K562 (cell line): ENCODE results near the gene RARRES2.

Source experiments
- CBX8 ChIP-seq: fragments of 200-600 bp; sonication (generic); IDR thresholded peaks from 2 replicates; pipeline ENCODE4 v1.6.1; 2012; ENCODE audit warnings: borderline replicate concordance, mixed run types, low read depth, mild to moderate bottlenecking, moderate library complexity, mixed read lengths, low read length, control low read depth, inconsistent platforms; ENCODE audit not compliant: poor library complexity, severe bottlenecking; ENCODE audit errors: extremely low read depth
- CTCF ChIP-seq, 3 experiments: IDR thresholded peaks in 2 of 3; conservative IDR thresholded peaks in 1 of 3; 2 replicates each; pipeline ENCODE4 v1.5.1; 2011 to 2012; ENCODE audit warnings: low read length in 3 of 3, mild to moderate bottlenecking in 3 of 3, control low read depth in 2 of 3, improper control_type of control experiment in 1 of 3, inconsistent platforms in 1 of 3, low read depth in 1 of 3, mixed read lengths in 1 of 3, moderate library complexity in 1 of 3; ENCODE audit not compliant: insufficient read depth in 2 of 3
- GATAD2B ChIP-seq: fragments of 450-650 bp; IDR thresholded peaks from 2 replicates; pipeline ENCODE4 v1.6.1; 2017; ENCODE audit warnings: mild to moderate bottlenecking, borderline replicate concordance
- KDM5B ChIP-seq: fragments of 200-600 bp; sonication (generic); IDR thresholded peaks from 2 replicates; pipeline ENCODE4 v1.6.1; 2012; ENCODE audit warnings: low read depth, mild to moderate bottlenecking, moderate library complexity, low read length, control low read depth, inconsistent platforms; ENCODE audit not compliant: insufficient replicate concordance
- NR3C1 ChIP-seq: sonication (generic); formaldehyde crosslinking; IDR thresholded peaks from 2 replicates; pipeline ENCODE4 v1.8.1; 2022; ENCODE audit warnings: missing genetic modification reagents
- PKNOX1 ChIP-seq: fragments of 450-650 bp; IDR thresholded peaks from 2 replicates; pipeline ENCODE4 v1.6.1; 2016
- POLR2A ChIP-seq: fragments of 450-650 bp; conservative IDR thresholded peaks from 2 replicates; pipeline ENCODE4 v1.6.1; 2016
- POLR2AphosphoS5 ChIP-seq: IDR thresholded peaks from 2 replicates; pipeline ENCODE4 v1.6.1; 2011; ENCODE audit warnings: mild to moderate bottlenecking, low read depth, low read length, moderate library complexity; ENCODE audit not compliant: control insufficient read depth, insufficient read depth
- YY1 ChIP-seq, 3 experiments: IDR thresholded peaks; 2 replicates each; pipeline ENCODE4 v1.6.1; 2011; ENCODE audit warnings: low read length in 2 of 3, mild to moderate bottlenecking in 2 of 3, moderate library complexity in 2 of 3, borderline replicate concordance in 1 of 3, control low read depth in 1 of 3, low read depth in 1 of 3; ENCODE audit not compliant: insufficient read depth in 3 of 3, insufficient replicate concordance in 2 of 3, control insufficient read depth in 1 of 3, insufficient read length in 1 of 3; ENCODE audit errors: extremely low read depth in 1 of 3

DNA sequence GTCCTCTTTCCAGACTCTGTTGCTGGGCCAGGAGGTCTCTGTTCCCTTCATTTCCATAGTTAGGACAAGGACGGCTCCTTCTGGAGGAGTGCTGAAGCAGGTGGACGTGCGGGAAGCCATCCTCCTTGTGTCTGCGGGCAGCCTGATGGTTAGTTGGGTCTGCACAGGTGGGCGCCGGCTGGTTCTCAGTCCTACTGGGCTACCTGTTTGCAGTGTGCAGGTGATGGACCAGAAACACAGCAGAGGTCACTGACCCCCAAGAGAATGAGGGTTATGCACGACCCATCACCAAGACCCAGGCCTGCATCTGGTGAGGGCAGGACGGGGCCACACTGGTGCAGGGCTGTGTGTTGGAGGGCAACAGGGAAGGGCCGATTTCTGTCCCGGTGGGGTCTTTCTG lies 7.8 kb downstream of the RARRES2 start:
- TF ChIP-seq CBX8 (no peak), NR3C1 (CRISPR knock-in tag) (no peak), POLR2AphosphoS5 (no peak), PKNOX1 (no peak), GATAD2B (no peak), POLR2A (no peak), YY1 (IDR thresholded peaks at IDR 0.05; ENCODE audit: borderline replicate concordance in 1 of 3, control insufficient read depth in 1 of 3, extremely low read depth in 1 of 3, insufficient read depth in 3 of 3, insufficient read length in 1 of 3, insufficient replicate concordance in 2 of 3, low read depth in 1 of 3, low read length in 2 of 3) (no peak), CTCF (IDR thresholded peaks at IDR 0.05 in 2 of 3, conservative IDR thresholded peaks at IDR 0.05 in 1 of 3; ENCODE audit: insufficient read depth in 2 of 3, low read depth in 1 of 3, low read length in 3 of 3) (no peak), KDM5B (no peak)
